ENCODE results near the gene SELENOH. TPM values are rescaled to one million over a fixed set of nuclear protein-coding genes. Genes with fewer than 3 reads are reported as not detected.

SELENOH gene
- total and polyA plus RNA-seq, 9 of the 15 experiments (the other 6 are each of a cell fraction or from before 2014, with no cell fraction given): 16.6 to 299 (median 118) TPM

- TF ChIP-seq FOXM1 (IDR thresholded peaks at IDR 0.05; ENCODE audit: low read depth): peak; percentile 80
- peak; percentile 76; the same call in 1 of the 2 replicates for TF ChIP-seq FOXM1 (CRISPR knock-in tag; IDR thresholded peaks at IDR 0.05; ENCODE audit: low read depth)
- peak; percentile 69 for TF ChIP-seq ZFP91 (CRISPR knock-in tag; IDR thresholded peaks at IDR 0.05)
- TF ChIP-seq POLR2B (IDR thresholded peaks at IDR 0.05; ENCODE audit: low read depth, partially characterized antibody): peak; percentile 82
- peak; percentile 79 for TF ChIP-seq ZBTB12 (CRISPR knock-in tag; IDR thresholded peaks at IDR 0.05)
- no peak for TF ChIP-seq CBFA2T3 (IDR thresholded peaks at IDR 0.05)
- TF ChIP-seq TAF1 (IDR thresholded peaks at IDR 0.05; ENCODE audit: control insufficient read depth, extremely low read depth, insufficient read depth, low read length, severe bottlenecking): peak; percentile 89
- TF ChIP-seq ADNP (tag; IDR thresholded peaks at IDR 0.05): no peak
- TF ChIP-seq MTA2 (IDR thresholded peaks at IDR 0.05; ENCODE audit: low read depth): peak; percentile 65
- TF ChIP-seq ZNF717 (CRISPR knock-in tag; IDR thresholded peaks at IDR 0.05): no peak
- peak; percentile 48; the same call in 1 of the 2 replicates for TF ChIP-seq NFIC (IDR thresholded peaks at IDR 0.05)
- TF ChIP-seq ZBTB2 (IDR thresholded peaks at IDR 0.05): 0 out of 2 replicates have a peak, but pooled peaks have one; percentile 16
- peak; percentile 57 for TF ChIP-seq CHD2 (IDR thresholded peaks at IDR 0.05; ENCODE audit: low read depth, low read length)
- peak; percentile 65; the same call in 1 of the 2 replicates for TF ChIP-seq CEBPZ (IDR thresholded peaks at IDR 0.05; ENCODE audit: borderline replicate concordance, low read depth, low read length)
- peak; percentile 72 for TF ChIP-seq ETV5 (CRISPR knock-in tag; IDR thresholded peaks at IDR 0.05; ENCODE audit: low read depth)
- TF ChIP-seq NR4A1 (CRISPR knock-in tag; IDR thresholded peaks at IDR 0.05): peak; percentile 46; the same call in 1 of the 2 replicates
- TF ChIP-seq NR4A1 (tag; IDR thresholded peaks at IDR 0.05): no peak
- peak; percentile 93 for TF ChIP-seq CREM (IDR thresholded peaks at IDR 0.05; ENCODE audit: low read depth)
- peak; percentile 71; the same call in 1 of the 2 replicates for TF ChIP-seq ZNF511 (CRISPR knock-in tag; IDR thresholded peaks at IDR 0.05)
- TF ChIP-seq LEF1 (IDR thresholded peaks at IDR 0.05): 0 out of 2 replicates have a peak, but pooled peaks have one; percentile 36
These were observed 28.8 kb upstream of the SELENOH start, which contains the start of gene TMX2 (continued) for GRCh38 chr11:57712256-57713150.

Data from K562 (cell line).